Fibroblast of lung (primary cell): ENCODE results near the gene XPR1.

Experiments used
- EZH2 ChIP-seq: IDR thresholded peaks from 2 replicates; pipeline ENCODE4 v1.5.1; 2012; ENCODE audit warnings: low read length, control low read depth, mild to moderate bottlenecking; ENCODE audit errors: missing control alignments
- TF ChIP-seq, protein P1 (sequence below), 2 donors: IDR thresholded peaks in 1 of 2; conservative IDR thresholded peaks in 1 of 2; 1 replicate in 1 of 2; 2 replicates in 1 of 2; pipeline ENCODE4 v1.5.1; 2011 to 2012; ENCODE audit warnings: low read length in 2 of 2, control low read depth in 1 of 2, inconsistent platforms in 1 of 2, low read depth in 1 of 2, mild to moderate bottlenecking in 1 of 2

- TF ChIP-seq, protein P1, sequence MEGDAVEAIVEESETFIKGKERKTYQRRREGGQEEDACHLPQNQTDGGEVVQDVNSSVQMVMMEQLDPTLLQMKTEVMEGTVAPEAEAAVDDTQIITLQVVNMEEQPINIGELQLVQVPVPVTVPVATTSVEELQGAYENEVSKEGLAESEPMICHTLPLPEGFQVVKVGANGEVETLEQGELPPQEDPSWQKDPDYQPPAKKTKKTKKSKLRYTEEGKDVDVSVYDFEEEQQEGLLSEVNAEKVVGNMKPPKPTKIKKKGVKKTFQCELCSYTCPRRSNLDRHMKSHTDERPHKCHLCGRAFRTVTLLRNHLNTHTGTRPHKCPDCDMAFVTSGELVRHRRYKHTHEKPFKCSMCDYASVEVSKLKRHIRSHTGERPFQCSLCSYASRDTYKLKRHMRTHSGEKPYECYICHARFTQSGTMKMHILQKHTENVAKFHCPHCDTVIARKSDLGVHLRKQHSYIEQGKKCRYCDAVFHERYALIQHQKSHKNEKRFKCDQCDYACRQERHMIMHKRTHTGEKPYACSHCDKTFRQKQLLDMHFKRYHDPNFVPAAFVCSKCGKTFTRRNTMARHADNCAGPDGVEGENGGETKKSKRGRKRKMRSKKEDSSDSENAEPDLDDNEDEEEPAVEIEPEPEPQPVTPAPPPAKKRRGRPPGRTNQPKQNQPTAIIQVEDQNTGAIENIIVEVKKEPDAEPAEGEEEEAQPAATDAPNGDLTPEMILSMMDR (conservative IDR thresholded peaks at IDR 0.05 in 1 of 2, IDR thresholded peaks at IDR 0.05 in 1 of 2; ENCODE audit: low read depth in 1 of 2, low read length in 2 of 2), result no peak
- TF ChIP-seq EZH2, result no peak
These were observed 13.9 kb upstream of the XPR1 start for GRCh38 chr1:180617774-180618395.
